ENCODE data around the gene LRRN4. TPM values are rescaled to one million over a fixed set of nuclear protein-coding genes. Genes with fewer than 3 reads are reported as not detected.

The LRRN4 gene
- total and polyA plus RNA-seq, 9 of the 15 experiments (the other 6 are each of a cell fraction or from before 2014, with no cell fraction given) = not detected

GRCh38 chr20:6026051-6026450 lies 27.8 kb downstream of the LRRN4 start:
- Histone ChIP-seq H4K20me1 (replicated peaks; ENCODE audit: control insufficient read depth, insufficient read depth, low read length) (no peaks in the 10 kb centered on the region), H3K9me1 (ENCODE audit: control insufficient read depth, insufficient read depth, low read length) (no peaks in the 10 kb centered on the region), H3K27ac (ENCODE audit: extremely low read depth, low read depth, low read length) (no peak overlapping the region), H3K79me2 (ENCODE audit: control insufficient read depth, insufficient read depth, low read length) (peaks cover 46% of the 10 kb centered on the region), H3K4me3 (no peak overlapping the region), H3K36me3 (ENCODE audit: control insufficient read depth, insufficient read depth, low read length) (peaks cover 65% of the 10 kb centered on the region), H3K27me3 (ENCODE audit: control insufficient read depth in 2 of 2, insufficient read depth in 2 of 2, low read length in 2 of 2) (no peaks in the 10 kb centered on the region), H2AFZ (ENCODE audit: low read depth, low read length) (no peak overlapping the region), H3K4me1 (replicated peaks in 1 of 2; ENCODE audit: control insufficient read depth in 2 of 2, insufficient read depth in 2 of 2, low read length in 2 of 2) (peaks cover 0 to 4% of the 10 kb centered on the region in 2 experiments; a peak in 2 of 5 replicates), H3K9me3 (replicated peaks; ENCODE audit: control insufficient read depth, insufficient read depth, low read depth, low read length) (peaks cover 3% of the 10 kb centered on the region; the same call in 1 of the 2 replicates), H3K9ac (ENCODE audit: insufficient read depth in 1 of 2, low read depth in 2 of 2, low read length in 2 of 2) (no peak overlapping the region), H3K4me2 (ENCODE audit: insufficient read depth, low read length) (no peak overlapping the region)
- 83% methylated on average over 3 of the region's 3 CpGs for WGBS (ENCODE audit: insufficient coverage, low coverage, missing lambda C conversion rate)
- FAIRE-seq (no peak), ATAC-seq (peak; percentile 47; the same call in 2 of the 3 replicates), DNase-seq (ENCODE audit: extremely low read depth in 1 of 4, low spot score in 3 of 4) (no peak)
- no TSS peak for BruUV-seq (replicated peaks)
- TF ChIP-seq FOSL1 (tag; conservative IDR thresholded peaks at IDR 0.05) (0 out of 2 replicates have a peak, but pooled peaks have one; percentile 32), ATF3 (IDR thresholded peaks at IDR 0.05) (peak; percentile 49), ATF3 (CRISPR knock-in tag; conservative IDR thresholded peaks at IDR 0.05) (no peak), ZFP30 (CRISPR knock-in tag; IDR thresholded peaks at IDR 0.05; ENCODE audit: borderline replicate concordance) (no peak), ZNF444 (CRISPR knock-in tag; IDR thresholded peaks at IDR 0.05) (no peak), GTF3C2 (IDR thresholded peaks at IDR 0.05; ENCODE audit: borderline replicate concordance, extremely low read depth, insufficient read length) (no peak), MEIS2 (IDR thresholded peaks at IDR 0.05; ENCODE audit: partially characterized antibody) (peak; percentile 21), ARID1B (IDR thresholded peaks at IDR 0.05) (peak; percentile 25; the same call in 1 of the 2 replicates)
- ChIA-PET POLR2A (no interaction called here), CTCF (ENCODE audit: low intra/inter-chr PET ratio) (interaction anchor here (0.6 kb wide), 1 partner anchor 372 kb away, joined by 3 read pairs; no protein-coding TSS in a partner anchor)
- in situ Hi-C loops (cut with MboI) = no loop called here
- intact Hi-C loops (cut with micrococcal nuclease) = no loop called here
